ENCODE data around the gene TMCO4.

Gene TMCO4

GRCh38 chr1:19813643-19813960 lies 13.9 kb upstream of the TMCO4 start:
- TF ChIP-seq CTCF (conservative IDR thresholded peaks at IDR 0.05; ENCODE audit: low read depth, low read length) = no peak
- no peak overlapping the region for H3K4me3 ChIP-seq (ENCODE audit: low read depth, low read length)
- no peak for DNase-seq (ENCODE audit: low read depth)

DNA sequence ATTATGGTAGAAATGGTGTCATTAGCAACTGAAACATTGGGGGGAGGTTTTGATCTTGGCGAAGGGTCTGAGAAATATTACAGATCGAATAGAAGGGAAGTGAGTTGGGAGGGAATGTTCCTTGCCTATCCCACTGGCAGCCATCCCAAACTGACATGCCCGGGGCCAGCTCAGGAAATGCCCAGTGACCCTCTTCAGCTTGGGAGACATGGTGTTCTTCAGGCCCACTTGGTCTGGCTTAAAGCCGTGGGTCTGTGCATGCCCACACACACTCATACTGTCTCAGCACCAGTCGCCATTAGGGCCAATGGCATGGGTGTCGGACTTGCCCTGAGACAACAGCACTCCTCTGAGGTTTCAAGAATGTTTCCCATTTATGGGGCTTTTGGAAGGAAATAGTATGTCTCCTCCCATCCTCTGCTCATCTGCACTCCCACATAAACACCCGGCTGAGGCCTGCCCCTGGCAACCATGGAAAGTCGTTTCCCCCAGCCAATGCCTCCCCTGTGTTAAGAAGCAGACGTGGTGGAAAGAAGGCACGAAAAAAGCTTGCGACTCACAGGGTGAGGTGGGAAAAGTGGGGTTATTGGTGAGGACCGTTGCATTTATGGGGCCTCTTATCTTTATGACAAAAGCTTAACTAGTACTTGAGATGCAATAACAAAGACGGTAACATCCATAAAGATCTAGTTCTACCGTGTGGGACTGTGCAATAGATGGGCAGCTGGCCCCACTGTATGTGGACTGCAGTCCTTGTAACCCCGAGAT lies 13.3 kb upstream of the TMCO4 start:
- no peak for DNase-seq (ENCODE audit: low read depth)
- no peak for TF ChIP-seq CTCF (conservative IDR thresholded peaks at IDR 0.05; ENCODE audit: low read depth, low read length)
- H3K4me3 ChIP-seq (ENCODE audit: low read depth, low read length) = no peak overlapping the region

GRCh38 chr1:19811206-19811851 lies 11.6 kb upstream of the TMCO4 start:
- peak; percentile 73 for DNase-seq (ENCODE audit: low read depth)
- peak; percentile 78 for TF ChIP-seq CTCF (conservative IDR thresholded peaks at IDR 0.05; ENCODE audit: low read depth, low read length)
- no peak overlapping the region for H3K4me3 ChIP-seq (ENCODE audit: low read depth, low read length)

DNA sequence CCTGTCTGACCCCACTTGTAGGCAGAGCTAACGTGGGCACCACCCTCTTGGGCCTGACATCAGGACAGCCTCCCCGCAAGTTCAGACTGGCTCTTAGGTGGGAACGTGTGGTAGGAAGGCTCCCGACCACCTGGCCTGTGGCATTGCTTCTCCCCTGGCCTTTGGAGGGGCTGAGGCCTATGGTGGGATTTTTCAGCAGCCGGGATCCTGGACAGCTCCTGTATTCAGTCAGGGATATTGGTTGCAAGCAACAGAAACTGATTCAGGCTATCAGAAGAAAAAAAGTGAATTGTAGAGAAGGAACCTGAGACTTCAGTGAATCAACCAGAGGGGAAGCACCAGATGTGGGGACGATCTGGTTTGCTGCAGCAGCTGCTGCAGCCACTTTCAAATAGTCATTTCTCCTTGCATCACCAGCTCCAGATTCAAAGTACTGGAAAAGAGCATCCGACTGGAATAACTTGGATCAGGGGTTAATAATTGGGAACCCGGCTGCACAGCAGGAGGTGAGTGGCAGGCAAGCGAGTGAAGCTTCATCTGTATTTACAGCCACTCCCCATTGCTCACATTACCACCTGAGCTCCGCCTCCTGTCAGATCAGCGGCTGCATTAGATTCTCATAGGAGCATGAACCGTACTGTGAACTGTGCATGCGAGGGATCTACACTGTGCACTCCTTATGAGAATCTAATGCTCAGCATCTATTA lies 9.5 kb upstream of the TMCO4 start:
- no peak overlapping the region for H3K4me3 ChIP-seq (ENCODE audit: low read depth, low read length)
- TF ChIP-seq CTCF (conservative IDR thresholded peaks at IDR 0.05; ENCODE audit: low read depth, low read length) = no peak
- no peak for DNase-seq (ENCODE audit: low read depth)

DNA sequence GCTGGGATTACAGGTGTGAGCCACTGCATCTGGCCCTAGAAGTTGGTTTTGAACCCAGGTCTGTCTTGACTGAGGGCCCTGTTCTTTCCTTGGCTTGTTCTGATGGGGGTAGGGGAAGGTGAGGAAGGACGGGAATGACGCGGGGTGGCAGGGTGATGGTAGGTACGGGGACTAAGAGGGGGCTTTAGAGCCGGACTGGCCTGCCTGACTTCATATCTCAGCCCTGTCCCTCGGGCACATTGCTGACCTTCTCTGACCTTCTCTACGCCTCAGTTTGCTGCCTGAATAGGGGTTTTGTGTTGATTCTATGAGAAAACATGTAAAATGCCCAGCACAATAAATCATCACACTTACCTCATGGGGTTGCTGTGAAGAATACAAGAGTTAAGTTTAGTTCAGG lies 8.6 kb upstream of the TMCO4 start:
- no peak overlapping the region for H3K4me3 ChIP-seq (ENCODE audit: low read depth, low read length)
- no peak for DNase-seq (ENCODE audit: low read depth)
- no peak for TF ChIP-seq CTCF (conservative IDR thresholded peaks at IDR 0.05; ENCODE audit: low read depth, low read length)

DNA sequence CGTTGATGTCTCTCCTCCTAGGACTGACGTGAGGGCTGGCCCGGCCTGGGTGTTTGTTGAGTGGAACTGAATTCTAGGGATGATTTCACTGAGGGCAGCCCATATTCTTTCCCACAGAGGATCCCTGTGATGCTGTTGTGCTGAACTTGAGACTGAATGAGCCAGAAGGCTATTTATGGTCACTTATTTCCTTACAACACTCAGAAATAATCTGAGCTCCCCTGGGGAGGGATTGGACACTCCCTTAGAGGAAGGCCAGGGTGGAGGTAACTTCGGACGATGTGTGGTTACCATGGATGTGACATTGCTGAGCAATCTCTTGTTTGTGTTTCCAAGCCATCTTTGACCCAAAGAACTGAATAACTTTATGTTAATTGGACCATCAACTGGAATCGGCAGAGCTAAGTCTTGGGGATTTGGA lies 5.1 kb upstream of the TMCO4 start:
- peak; percentile 63 for DNase-seq (ENCODE audit: low read depth)
- no peak for TF ChIP-seq CTCF (conservative IDR thresholded peaks at IDR 0.05; ENCODE audit: low read depth, low read length)
- H3K4me3 ChIP-seq (ENCODE audit: low read depth, low read length) = no peak overlapping the region
